GM18508 (cell line): ENCODE measurements around the gene CUX1.
"Not testable (repeated sequence)": the region's sequence is repeated elsewhere in the genome, so short reads cannot be mapped to it uniquely, and the experiment has no call there.

Experiments
- ATAC-seq: cut with Tn5 transposase; IDR thresholded peaks from one replicate; pipeline ENCODE4 v1.9.1; 2021; ENCODE audit warnings: moderate number of reproducible peaks; ENCODE audit not compliant: insufficient read depth, unreplicated experiment

The CUX1 gene

DNA sequence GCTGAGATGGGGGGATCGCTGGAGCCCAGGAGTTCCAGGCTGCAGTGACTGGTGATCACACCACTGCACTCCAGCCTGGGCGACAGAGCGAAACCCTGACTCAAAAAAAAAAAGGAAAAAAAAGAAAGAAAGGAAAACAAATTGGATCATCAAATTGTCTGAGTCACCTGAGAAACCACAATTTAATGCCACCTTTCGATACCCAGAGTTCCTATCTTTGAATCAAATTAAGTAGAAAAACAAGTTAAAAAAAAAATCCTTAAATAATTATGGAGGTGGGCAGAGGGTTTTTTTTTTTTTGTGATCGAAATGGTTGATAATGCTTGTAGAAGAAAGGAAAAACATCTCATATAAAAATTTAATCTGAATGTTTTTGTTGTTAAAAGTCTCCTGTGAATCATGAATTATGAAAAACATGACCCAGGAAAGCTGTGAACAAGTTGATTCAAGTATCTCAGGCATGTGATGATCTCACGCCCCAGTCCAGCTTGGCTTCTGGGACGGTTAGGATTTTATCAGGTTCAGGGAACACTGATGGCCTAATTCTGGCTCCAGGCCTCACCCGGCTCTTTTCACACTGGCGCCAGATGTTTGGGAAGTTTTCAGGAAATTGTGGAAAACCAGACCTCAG is 25.3 kb upstream of the CUX1 start:
- no peak for ATAC-seq

DNA sequence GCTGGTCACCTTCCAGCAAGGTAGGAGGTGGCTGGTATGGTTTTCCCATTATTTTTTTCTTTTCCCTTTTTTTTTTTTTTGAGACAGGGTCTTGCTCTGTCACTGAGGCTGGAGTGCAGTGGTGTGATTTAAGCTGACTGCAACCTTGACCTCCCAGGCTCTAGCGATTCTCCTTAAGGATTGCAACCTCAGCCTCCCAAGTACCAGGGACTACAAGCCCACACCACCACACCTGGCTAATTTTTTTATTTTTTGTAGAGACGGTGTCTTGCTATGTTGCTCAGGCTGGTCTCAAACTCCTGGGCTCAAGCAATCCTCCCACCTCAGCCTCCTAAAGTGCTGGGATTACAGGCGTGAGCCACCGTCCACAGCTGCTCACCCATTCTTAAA is 24.7 kb upstream of the CUX1 start:
- not testable (repeated sequence) for ATAC-seq

DNA sequence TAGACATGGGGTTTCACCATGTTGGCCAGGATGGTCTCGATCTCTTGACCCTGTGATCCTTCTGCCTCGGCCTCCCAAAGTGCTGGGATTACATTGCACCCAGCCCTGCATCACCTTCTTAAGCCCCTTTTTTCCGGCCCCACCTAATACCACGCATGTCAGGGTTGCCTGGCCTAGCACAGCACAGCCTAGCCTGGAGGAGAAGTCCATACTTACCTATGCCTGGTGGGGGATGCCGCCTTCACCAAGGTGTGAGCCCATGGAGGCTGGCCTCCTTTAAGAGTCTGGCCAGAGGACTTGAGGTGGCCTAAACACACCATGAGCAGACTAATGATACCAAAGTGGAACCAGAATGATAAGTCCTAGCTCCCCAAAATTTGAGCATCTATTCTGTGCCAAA is 22.0 kb upstream of the CUX1 start:
- ATAC-seq, result no peak

DNA sequence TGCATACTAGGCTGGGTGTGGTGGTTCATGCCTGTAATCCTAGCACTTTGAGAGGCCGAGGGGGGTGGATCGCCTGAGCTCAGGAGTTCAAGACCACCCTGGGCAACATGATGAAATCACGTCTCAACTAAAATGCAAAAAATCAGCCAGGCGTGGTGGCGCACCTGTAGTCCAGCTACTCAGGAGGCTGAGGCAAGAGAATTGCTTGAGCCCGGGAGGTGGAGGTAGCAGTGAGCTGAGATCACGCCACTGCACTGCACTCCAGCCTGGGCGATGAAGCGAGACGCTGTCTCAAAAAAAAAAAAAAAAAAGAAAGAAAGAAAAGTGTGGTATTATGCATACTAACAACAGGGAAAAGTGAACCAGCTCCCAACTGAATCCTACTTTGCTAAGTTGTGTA is 19.3 kb upstream of the CUX1 start:
- not testable (repeated sequence) for ATAC-seq

DNA sequence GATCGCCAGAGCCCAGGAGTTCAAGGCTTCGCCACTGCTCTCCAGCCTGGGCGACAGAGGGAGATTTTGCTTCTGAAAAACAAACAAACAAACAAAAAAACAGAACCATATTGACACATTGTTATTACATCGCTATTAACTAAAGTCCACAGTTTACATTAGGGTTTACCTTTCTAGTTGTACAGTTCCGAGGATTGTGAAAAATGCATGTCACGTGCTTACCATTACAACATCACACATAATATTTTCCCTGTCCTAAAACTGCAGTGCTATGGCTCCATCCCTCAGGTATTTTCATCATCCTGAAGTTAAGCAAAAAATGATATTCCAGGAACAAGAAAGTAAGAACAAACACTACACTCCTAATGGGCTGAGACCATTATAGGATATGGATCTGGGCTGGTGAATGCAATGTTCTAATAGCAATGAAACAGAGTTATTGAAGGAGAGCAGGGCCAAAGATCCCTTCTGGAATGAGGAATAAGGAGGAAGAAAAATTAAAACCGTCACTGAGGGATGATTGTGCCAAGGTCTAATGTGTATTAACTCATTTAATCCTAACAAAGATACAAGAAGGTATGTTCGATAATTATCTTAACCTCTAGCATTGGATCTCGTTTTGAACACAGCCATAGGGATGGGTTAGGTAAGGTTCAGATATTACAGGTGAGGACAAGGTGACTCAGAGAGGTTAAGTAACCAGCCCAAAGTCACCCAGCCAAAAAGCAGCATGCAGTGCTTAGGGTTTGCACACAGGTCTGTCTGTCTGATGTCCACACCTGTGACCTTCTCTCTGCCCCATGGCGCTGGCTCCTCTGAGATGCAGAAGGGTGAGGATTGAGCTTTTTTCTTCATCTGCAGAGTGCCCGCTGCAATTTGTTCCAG is 14.0 kb upstream of the CUX1 start:
- no peak for ATAC-seq

DNA sequence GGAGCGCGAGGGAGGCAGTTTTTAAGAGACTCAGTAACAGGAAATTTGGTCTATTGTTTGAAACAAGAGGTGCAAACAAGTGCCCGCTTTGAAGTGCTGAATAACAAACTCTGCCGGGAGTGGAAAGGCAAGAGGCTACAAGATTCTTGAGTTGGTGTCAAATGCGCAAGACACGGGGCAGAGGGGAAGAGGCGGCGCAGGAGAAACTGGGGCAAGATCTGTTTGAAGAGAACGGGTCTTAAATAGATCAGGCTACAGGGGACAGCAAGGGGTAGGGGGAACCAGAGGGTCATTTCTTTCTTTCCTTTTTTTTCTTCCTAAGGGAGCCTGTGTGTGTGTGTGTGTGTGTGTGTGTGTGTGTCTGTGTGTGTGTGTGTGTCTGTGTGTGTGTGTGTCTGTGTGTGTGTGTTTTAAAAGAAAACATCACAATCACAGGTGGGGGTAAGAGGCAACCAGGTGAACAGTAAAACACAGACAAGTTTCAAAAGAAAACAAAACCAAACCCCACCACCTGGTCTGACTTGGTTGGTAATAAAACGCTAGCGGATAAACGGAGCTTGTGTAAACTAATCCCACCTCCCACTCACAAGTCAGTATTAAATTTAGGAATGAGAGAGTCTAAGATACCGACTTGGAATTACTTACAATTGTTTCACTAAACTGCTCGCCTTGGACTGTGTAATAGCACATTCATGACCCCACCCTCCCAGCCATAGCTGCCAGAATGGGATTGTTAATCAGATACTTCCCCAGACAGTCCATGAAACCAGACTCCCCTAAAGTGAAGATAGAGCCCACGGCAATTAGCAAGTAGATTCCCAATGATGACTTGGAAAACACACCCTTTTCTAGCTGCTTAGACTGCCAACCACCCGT is 13.1 kb upstream of the CUX1 start:
- no peak for ATAC-seq

DNA sequence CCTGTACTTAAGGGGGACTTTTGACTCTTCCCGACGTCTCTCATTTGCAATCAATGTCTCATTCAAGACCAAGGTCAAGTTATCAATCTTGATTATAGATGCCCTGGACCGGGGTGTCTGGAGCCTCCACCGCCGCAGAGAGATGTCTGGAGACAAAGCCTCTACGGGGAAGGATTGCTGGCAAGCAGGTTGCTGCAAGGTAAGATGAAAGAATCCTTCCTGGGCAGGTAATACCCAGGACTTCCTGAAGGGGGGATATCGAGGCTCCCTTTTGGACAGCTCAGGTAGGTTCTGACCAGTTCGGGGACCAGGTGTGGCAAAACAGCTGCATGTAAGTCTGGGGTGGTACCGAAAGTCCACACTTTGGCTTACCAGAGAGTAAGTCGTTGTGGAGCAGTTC is 12.5 kb upstream of the CUX1 start:
- ATAC-seq, result no peak

DNA sequence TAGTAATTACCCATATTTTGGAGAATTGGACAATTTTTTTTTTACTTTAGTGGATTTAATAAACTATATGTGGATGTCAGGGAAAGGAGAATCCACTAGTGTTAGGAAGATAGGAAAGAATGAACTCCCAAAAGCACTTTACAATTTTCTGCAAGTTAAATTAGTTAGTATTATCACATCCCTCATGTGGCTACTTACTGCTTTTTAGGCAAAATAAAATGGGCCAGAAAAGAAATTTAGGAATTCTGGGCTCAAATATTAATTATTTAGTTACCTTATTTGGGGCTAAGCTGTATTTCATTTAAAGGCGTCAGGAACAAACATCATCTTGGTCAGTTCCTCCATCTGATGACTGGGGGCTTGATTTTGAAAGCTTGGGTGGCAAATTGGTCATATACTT is 4.8 kb upstream of the CUX1 start:
- no peak for ATAC-seq

DNA sequence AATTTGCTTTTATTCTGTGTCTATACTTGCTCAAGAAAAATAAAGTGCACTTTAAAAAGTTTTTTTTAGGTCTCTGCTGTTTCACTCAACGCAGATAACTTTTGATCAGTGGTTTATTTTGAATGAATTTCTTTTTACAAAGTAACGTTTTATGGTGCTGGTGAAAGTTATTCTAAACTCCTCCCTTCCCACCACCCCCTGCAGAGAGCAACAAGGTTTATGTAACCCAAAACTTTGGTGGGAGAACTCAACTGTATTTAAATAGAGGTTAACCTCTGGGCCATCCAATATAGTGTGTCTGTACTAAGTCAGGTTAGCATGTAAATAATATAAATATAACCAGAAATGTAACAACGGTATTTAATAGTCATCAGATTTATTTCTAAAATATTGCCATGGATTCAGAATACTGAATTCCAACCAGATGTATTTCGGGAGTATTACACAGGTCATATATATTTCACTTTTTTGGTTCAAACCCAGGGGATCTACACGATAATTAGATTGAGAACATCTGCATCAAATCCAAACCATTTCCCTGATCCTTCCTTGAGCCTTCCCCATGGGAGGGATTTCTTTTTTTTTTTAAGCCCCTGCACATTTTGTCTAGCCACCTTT is 3.9 kb upstream of the CUX1 start:
- ATAC-seq, result no peak

DNA sequence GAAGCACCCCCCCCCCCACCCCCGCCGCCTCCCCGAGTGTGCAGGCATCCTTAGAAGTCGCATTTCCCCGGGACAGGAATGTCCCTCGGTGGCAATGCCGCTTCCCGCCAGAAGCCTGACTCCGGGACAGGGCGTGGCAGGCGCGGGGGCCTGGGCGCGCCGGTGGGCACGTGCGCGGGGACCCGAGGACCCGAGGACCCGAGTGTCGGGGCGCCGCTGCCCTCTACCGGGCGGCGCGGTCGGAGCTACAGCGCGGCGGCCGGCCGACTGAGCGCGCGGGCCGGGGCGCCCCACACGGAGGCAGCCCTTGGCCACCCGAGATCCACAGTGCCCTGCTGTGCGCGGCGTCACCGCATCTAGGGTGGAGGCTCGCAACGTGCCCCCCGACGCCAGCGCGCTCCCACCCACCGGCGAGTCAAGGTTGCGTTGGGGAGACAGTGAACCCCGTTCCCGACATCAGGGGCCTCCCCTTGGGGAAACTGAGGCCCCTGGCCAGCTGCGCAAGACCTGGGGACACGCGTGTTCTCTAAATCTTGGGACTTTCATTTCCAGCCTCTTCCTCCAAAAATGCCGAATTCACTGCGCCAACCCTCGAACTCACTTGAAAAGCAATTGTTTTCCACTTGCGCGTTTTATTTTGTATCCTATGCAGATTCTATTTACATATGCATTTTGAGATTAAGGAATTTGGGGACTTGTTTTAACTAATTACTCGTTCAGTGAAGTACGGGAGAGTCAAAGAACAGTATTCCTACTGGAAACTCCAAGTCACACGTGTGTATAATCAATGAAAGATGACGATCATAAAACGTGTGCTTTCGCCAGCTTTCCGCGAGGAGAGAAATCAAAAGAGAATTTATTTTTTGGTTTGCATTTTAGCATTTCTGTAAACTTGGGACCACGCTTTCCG is 3.1 kb upstream of the CUX1 start:
- ATAC-seq, result no peak

DNA sequence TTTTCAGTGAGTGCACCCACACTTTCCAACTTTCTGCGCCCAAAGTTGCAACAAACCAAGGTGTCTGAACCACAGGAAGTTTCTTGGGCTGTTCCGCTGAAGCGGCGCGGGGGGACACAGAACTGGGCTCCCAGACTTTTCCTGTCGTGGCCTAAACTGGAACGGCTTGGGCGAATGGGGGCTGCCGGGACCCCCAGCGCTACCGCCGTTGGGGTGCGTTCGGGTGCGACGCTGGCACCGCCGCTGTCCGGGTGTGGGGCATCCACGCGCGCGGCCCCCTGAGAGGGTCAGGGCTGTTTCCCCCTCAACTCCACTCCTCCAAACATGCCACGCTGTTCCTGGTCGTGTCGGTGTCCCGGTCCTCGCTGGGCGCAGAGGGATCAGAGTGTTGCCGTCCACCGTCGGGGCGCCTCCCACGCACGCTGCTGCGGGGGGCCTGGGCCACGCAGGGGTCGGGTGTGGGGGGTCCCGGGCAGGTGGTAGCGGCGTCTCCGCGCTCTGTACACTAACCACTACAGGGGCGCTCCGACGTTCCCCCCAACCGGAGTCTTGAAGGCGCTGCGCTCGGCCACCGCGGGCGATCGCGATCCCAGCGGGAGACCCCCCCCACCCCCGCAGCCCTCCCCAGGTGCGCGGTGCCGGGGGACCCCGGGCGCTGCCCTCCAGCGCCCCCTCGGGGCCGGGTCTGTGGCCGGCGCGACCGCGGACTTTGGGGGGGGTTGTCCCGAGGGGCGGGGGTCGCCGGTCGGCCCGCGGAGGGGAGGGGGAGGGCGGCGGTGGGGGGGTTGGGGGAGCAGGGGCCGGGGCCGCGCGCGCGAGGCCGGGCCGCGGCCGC is 2.2 kb upstream of the CUX1 start:
- ATAC-seq, result no peak

DNA sequence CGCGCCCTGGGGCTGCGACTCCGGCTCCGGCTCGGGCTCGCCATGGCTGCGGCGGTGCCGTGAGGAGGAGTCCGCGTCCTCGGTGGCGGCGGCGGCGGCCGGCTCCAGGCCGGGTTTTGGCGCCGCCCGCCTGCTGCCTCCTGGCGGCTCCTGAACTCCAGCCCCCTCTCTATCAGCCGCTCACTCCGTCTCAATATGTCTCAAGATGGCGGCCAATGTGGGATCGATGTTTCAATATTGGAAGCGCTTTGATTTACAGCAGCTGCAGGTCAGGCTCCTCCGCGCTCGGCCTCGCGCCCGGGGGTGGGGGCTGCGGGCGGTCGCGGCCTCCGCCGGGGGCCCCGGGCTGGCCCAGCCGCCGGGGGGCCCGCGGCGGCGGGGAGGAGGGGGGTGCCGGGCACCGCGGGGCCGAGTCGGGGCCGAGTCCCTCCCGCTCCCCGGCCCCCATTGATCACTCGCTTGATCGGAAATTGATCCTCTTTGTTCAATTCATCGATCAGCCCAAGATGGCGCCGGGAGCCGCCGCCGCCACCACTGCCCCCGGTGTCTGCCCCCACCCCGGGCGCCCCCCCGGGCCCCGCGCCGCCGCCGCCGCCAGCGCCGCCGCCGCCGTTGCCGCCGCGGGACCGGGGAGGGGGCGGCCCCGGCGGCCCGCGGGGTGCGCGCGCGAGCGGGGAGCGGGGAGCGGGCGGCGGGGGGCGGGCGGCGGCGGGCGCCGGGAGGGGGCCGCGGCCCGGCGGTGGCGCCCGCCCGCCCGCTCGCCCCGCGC is 1.4 kb upstream of the CUX1 start:
- ATAC-seq, result no peak

DNA sequence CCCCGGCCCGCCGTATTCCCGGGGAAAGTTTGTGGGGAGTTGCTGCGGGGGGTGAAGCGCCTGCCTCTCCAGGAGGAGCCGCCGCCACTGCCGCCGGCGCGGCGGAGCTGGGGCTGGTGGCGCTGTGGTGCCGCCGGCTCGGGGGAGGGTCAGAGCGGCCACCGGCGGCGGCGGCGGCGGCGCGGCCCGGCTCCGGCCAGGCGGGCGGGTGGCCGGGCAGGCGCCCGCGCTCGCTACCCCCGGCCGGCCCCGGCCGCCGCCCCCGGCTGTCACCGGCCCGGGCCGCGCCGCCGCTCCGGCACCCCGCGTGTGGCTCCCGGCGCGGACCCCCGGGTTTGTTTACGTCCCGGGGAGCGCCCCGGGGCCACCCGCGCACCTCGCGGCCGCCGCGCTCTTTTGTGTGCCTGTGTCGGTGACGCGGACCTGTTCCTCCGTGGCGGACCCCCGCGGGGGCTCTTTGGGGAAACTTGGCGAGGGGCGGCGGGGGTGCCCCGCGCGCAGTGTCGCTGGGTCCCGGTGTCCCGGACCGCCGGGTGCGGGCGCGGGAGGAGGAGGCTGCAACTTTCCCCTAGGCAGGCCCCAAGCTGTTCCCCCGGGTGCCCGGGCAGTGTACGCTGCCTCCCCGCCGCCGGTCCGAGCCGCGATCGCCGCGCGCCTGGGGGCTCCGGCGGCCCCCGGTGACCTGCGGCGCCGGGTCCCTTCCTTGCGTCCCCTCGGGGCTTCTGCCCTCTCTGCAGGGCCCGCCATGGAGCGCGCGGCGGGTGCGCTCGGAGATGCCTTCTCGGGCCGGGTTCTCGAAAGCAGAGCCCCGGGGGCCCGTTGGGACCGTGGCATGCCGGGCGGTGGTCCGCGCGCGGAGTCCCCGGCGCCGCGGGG is 593 bp upstream of the CUX1 start:
- ATAC-seq, result no peak

DNA sequence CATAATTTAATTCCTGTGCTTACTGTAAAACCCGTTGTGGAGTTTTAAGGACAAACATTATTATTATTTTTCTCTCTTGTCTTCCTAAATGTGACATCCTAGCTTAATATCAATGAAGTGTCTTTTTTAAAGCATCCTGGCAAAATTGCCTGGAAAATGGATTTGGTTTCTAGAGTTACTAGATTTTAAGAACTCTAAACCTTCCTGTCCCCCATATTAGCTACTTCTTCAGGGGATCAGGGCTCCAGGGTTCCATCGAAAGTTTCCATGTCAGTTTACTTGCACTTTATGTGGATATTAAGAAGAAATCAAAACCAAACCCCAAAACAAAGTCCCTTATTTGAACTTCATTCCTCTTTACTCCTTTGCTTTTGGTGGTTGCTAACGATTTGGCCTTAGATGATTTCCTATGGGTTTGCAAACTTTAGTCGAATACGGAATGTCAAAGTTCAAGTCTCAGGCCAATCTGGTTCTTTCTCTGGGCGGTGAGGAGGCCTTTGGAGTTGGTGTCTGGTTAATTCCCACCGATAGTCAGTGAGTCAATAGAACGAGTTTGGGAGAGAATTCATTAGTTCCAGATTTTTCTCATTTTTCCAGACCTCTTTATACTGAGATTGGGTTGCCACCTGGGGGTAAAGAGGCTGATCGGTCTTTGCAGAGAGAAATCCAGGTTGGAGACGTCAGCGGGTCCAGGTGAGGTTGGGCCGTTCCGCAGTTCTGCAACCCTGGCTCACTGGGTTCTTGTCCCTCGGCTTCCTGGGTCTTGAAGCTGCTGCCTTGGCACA is 1.1 kb downstream of the CUX1 start:
- ATAC-seq, result no peak

DNA sequence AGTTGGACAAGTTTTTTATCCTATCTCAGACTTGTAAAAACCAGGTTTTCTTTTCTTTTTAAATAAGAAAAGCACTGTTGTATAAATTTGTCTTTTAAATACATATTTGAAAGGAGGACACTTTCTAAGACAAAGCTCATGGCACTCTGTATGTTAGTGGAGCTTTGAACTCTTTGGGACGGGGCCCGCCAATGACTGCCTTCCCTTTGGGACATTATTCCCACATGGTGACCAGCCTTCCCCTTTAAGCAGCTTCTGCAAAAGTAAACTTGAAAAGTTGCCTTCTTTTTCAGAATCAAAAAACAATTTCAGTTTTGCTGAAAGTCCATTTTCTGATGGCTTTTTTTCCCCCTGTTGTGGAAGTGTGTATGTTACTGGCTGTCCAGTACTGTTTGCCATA is 1.8 kb downstream of the CUX1 start:
- ATAC-seq, result no peak

DNA sequence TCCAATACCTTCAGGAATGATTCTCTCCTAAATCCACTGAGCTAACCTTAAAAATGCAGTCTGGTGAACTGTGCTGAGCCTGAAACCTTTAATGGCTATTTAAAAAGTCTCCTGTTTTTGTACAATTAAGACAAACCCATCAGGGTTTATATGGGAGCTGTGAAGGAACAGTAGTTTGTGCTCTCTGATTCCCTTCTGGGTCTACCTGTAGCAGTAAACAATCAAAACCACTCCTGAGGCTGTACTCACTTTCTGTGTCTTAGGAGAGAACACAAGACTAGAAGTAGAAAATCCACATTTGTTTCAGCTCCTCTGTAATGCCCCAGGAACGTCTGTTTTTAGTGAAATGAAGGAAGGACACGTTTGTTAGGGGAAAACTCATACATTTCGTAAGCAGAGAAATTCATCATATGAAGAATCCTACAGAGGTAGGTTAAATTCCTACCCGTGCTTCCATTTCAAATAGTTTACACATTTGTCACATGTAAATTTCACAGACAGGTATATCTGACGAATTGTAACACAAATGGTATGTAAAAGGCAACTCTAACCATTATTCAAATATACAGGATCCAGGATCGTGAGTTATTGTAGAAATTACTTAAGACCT is 2.6 kb downstream of the CUX1 start:
- no peak for ATAC-seq
